GM18909 (cell line): Measurements from ENCODE around the gene GSTO2.
A peak's percentile ranks its signal among the peaks of the same experiment; 100 is the strongest.

Experiments used
- ATAC-seq: cut with Tn5 transposase; IDR thresholded peaks from one replicate; pipeline ENCODE4 v1.9.1; 2021; ENCODE audit warnings: mild to moderate bottlenecking; ENCODE audit not compliant: unreplicated experiment, poor library complexity

Gene GSTO2

DNA sequence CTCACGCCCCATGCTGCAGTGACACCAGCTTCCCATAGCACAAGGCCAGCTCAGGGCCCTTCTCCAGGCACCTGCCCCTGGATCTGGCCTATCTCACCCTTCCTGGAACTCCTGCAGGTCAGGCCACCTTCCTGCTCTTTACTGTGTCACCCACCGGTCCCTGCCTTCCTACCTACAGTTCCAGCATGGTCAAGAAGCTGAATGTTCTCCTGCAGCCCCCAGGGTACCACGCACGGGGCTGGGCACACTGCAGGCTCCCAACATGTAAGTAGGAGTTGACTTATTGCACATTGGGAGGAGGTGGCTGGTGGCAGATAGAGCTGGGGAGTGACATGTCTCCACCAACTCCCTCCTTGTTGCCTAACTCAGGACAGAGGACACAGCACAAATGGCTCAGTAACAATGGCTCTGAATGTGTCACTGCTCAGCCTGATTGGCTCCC is 54.8 kb downstream of the GSTO2 start:
- no peak for ATAC-seq

DNA sequence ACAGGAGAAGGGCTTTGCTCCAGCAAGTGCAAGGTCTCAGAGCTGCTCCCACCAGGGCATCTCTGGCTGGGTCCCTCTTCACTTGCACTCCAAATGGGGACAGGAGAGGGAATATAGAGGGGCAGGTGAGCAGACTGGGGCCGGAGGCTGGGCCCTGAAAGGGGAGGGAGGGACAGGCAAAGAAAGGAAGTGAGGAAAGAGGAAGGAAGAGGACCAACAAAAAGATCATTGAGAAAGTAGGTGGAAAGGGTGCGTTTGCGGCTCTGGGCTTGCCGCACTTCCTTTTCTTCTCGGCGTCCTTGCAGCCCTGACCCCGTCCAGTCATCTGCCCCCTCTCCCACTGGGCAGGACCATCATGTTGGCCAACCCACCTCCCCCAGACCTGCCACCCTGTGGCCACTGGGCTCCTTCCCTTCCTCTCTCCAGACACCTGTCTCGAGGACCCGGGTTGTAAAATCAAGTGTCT is 55.3 kb downstream of the GSTO2 start:
- no peak for ATAC-seq

DNA sequence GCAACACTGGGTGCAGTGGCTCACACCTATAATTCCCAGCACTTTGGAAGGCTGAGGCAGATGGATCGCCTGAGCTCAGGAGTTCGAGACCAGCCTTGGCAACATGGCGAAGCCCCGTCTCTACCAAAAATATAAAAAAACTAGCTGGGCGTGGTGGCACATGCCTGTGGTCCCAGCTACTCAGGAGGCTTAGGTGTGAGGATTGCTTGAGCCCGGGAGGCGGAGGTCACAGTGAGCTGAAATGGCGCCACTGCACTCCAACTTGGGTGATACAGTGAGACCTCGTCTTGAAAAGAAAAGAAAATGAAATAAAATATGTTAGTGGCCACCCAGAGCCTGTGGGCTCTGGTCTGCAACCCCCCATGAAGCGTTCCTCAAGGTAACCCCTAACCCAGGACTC is 55.9 kb downstream of the GSTO2 start:
- ATAC-seq, result no peak

GRCh38 chr10:104325436-104326435 is 56.8 kb downstream of the GSTO2 start:
- ATAC-seq, result no peak

GRCh38 chr10:104326991-104327610 is 58.1 kb downstream of the GSTO2 start:
- ATAC-seq, result no peak

GRCh38 chr10:104327745-104328645 is 59.0 kb downstream of the GSTO2 start:
- ATAC-seq, result no peak

- no peak for ATAC-seq
Measured at GRCh38 chr10:104328646-104328895, 59.6 kb downstream of the GSTO2 start.

- peak; percentile 55 for ATAC-seq
Measured at GRCh38 chr10:104328896-104329710, 60.1 kb downstream of the GSTO2 start.

GRCh38 chr10:104329735-104330134 is 60.8 kb downstream of the GSTO2 start:
- no peak for ATAC-seq

- ATAC-seq, result no peak
Measured at GRCh38 chr10:104330168-104331110, 61.5 kb downstream of the GSTO2 start.

GRCh38 chr10:104331208-104331838 is 62.3 kb downstream of the GSTO2 start:
- no peak for ATAC-seq

GRCh38 chr10:104332243-104333031 is 63.5 kb downstream of the GSTO2 start:
- no peak for ATAC-seq

DNA sequence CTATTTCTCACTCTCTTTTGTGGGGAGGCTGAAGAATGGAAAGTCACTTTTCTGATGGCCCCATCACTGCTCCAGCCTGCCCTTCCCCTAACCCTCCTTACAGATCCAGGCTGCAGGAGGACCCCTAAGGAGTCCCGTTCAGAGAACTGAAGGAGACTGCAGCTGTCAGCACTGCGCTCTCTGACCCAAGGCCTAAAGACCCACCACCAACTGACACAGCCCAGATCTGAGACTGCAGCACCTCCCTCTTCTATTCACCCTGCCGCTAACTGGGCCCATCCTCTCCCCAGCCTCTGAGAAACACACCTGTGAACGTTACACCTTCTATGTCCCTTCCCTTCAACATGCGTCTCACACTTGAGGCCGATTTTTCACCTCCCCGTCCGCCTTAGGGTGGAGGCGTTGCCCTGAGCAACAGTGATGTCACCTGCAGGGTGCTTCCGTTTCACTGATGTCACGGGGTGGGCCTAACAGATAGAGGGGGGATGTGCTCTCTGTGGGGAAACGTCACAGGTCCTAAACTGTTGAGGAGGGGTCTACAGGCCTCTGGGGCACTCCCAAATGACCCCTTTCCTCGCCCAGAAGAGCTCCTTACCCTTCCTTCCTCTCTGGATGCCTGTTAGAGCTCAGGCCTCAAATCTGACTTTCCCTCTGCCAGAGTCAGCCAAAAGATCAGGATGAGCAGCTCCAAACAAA is 64.2 kb downstream of the GSTO2 start:
- no peak for ATAC-seq

DNA sequence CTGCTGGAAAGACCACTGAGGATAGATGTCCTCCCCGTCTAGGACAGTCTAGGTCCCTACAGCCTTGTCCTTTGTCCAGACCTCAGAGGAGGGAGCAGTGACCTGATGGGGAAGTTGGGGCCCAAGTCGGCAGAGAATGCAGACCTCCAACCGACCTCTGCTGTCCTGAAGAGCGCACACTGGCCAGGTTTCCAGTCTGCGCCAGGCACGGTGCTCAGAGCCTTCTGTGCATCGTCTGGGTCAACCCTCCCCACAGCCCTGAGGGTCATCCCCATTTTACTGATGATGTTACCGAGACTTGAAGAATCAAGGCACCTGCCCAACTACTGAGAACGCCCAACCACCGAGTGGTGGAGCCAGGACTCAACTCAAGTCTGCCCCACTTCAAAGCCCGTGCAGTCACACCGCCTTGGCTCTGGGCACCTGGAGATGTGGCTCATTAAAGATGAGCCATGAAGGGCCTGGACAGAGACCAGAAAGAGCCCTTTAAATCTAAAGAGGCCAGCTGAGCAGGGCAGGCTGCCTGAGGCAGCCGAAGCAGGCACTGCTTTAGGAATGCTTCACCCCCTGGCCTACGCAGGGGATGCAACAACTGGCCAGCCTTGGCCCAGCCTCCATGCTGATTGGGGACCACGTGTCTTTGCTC is 64.9 kb downstream of the GSTO2 start:
- ATAC-seq, result no peak

GRCh38 chr10:104334561-104334960 is 65.6 kb downstream of the GSTO2 start:
- ATAC-seq, result no peak

DNA sequence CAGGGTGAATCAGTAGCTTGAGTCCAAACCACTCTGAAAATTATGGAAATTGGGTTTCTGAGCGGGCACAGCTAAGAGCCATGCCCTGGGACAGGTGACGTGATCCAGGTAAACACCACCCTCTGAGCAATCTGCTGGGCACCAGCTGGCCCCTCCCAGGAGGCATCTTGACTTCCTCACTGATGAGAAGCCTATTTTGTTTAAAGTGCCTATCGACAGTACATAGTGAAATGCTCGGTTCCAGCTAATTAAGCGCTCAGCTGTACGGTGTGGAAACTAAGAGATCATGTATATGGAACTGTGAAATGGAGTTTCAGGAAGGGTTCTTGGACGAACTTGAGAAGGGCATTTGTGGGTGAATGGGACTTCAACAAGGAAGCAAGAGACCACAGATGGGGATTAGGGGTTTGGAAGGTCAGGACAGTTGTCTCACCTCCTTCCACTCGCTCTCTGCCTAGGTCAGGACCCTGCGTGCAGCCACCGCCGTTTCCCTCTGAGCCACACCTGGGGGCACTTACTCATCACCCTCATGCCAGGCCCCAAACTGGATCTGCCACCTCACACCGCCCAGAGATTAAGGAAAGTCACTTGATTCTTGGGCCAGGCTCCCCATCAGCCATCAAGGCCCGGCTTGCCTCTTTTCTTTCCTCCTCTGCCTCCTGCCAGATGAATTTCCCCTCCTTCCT is 66.1 kb downstream of the GSTO2 start:
- no peak for ATAC-seq
